ENCODE measurements around the gene MT1G.

The MT1G gene

GRCh38 chr16:56700631-56701030 lies 32.8 kb upstream of the MT1G start:
- Mint-ChIP-seq H3K27me3 (ENCODE audit: low read depth) (peaks cover 20% of the 10 kb centered on the region), H3K27ac (no peak overlapping the region), H3K4me3 (no peak overlapping the region), H3K4me1 (no peaks in the 10 kb centered on the region), H3K9me3 (peaks cover 7% of the 10 kb centered on the region), H3K36me3 (ENCODE audit: low read depth) (no peaks in the 10 kb centered on the region)
- TF ChIP-seq CTCF (IDR thresholded peaks at IDR 0.05; ENCODE audit: unreplicated experiment in 3 of 3) = no peak

- no peaks in the 10 kb centered on the region for H3K4me1 Mint-ChIP-seq
- no peak overlapping the region for H3K4me3 Mint-ChIP-seq
These were observed 32.3 kb upstream of the MT1G start for GRCh38 chr16:56700195-56700594.

DNA sequence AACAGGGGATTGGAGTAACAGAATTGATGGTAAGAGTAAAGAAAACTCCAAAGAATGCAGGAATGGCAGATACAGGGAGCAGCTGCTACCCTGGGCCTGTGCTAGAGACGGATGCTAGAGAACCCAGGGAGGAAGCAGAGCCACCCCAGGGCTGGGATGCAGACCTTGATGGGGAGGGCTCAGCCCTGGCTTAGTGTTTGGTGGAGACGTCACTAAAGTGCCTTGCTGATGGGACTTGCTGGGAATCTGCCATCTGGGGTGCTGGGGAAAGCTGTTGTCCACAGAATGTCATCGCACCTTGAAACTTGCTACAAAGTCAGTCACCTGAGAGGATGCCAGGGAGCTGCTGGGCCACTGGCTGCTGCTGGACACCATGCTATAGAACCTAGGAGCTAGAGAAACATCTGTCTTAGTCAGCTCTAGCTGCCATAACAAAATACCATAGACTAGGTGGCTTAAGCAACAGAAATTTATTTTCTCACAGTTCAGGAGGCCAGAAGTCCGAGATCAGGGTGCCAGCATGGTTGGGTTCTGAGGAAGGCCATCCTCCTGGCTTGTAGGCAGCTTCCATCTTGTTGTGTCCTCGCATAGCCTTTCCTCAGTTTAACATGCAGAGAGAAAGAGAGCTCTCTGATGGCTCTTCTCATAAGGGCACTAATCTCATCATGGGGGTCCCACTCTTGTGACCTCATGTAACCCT lies 29.7 kb upstream of the MT1G start:
- Mint-ChIP-seq H3K4me1 (no peaks in the 10 kb centered on the region), H3K4me3 (no peak overlapping the region), H3K27ac (no peak overlapping the region), H3K9me3 (peaks cover 7% of the 10 kb centered on the region), H3K27me3 (ENCODE audit: low read depth) (peaks cover 24% of the 10 kb centered on the region), H3K36me3 (ENCODE audit: low read depth) (no peaks in the 10 kb centered on the region)
- no peak for TF ChIP-seq CTCF (IDR thresholded peaks at IDR 0.05; ENCODE audit: unreplicated experiment in 3 of 3)

More at GRCh38 chr16:56700195-56700594, 32.3 kb upstream of the MT1G start:
- Mint-ChIP-seq H3K9me3 (peaks cover 7% of the 10 kb centered on the region), H3K36me3 (ENCODE audit: low read depth) (no peaks in the 10 kb centered on the region), H3K27me3 (ENCODE audit: low read depth) (peaks cover 24% of the 10 kb centered on the region), H3K27ac (no peak overlapping the region)
- TF ChIP-seq CTCF (IDR thresholded peaks at IDR 0.05; ENCODE audit: unreplicated experiment in 3 of 3) = no peak

DNA sequence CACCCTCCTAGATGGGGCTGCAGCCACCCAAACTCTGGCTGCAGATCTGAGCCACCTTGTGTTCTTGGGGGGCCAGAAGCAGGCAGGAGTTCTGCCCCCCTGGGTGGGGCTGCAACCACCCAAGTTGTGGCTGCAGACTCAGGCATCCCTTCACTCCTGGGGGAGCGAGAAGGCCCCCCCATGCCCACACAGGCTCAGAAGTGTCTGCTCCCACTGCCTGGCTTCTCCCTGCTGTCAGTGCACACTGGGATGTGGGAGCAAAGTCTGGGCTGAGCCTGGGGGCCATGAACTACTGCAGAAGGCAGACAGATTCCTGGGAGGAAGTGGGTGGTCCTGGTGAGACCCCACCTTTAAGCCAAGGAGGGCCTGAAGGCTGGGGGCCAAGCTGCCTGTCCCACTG lies 27.4 kb upstream of the MT1G start:
- H3K36me3 Mint-ChIP-seq (ENCODE audit: low read depth) = no peaks in the 10 kb centered on the region
- H3K4me3 Mint-ChIP-seq = no peak overlapping the region
- no peaks in the 10 kb centered on the region for H3K4me1 Mint-ChIP-seq

GRCh38 chr16:56691885-56692284 lies 24.0 kb upstream of the MT1G start:
- Mint-ChIP-seq H3K9me3 (peaks cover 12% of the 10 kb centered on the region), H3K27ac (no peak overlapping the region), H3K4me1 (no peaks in the 10 kb centered on the region), H3K36me3 (ENCODE audit: low read depth) (peaks cover 3% of the 10 kb centered on the region), H3K27me3 (ENCODE audit: low read depth) (peaks cover 42% of the 10 kb centered on the region), H3K4me3 (no peak overlapping the region)
- no peak for TF ChIP-seq CTCF (IDR thresholded peaks at IDR 0.05; ENCODE audit: unreplicated experiment in 3 of 3)

More for the DNA sequence above, 27.4 kb upstream of the MT1G start:
- Mint-ChIP-seq H3K27me3 (ENCODE audit: low read depth) (peaks cover 37% of the 10 kb centered on the region), H3K27ac (no peak overlapping the region), H3K9me3 (peaks cover 12% of the 10 kb centered on the region)
- no peak for TF ChIP-seq CTCF (IDR thresholded peaks at IDR 0.05; ENCODE audit: unreplicated experiment in 3 of 3)

Measured in nephron (organoid).